ENCODE data around the gene NKAIN2. TPM values are rescaled to one million over a fixed set of nuclear protein-coding genes. Genes with fewer than 3 reads are reported as not detected.

NKAIN2 gene
- total and polyA plus RNA-seq, 2 donors (not counting 3 experiments of a cell fraction or from before 2014, with no cell fraction given): 0.03 TPM; not detected in 1

GRCh38 chr6:123810214-123810613 lies 6.5 kb downstream of the NKAIN2 start:
- H3K36me3 ChIP-seq (ENCODE audit: control insufficient read depth in 2 of 2, extremely low read depth in 1 of 2, insufficient read depth in 2 of 2, low read length in 2 of 2): no peaks in the 10 kb centered on the region
- no peaks in the 10 kb centered on the region for H3K4me1 ChIP-seq (ENCODE audit: control insufficient read depth, extremely low read depth, insufficient read depth, low read length)
- no peak overlapping the region for H2AFZ ChIP-seq (ENCODE audit: low read depth, low read length)
- BruUV-seq (replicated peaks): no TSS peak
- FAIRE-seq (no peak), DNase-seq (ENCODE audit: low read depth, low spot score) (no peak)
- no peak overlapping the region for H3K9ac ChIP-seq (replicated peaks; ENCODE audit: extremely low read depth, insufficient read depth, low read length)
- no peaks in the 10 kb centered on the region for H4K20me1 ChIP-seq (replicated peaks; ENCODE audit: control insufficient read depth, extremely low read depth, insufficient read depth, low read length)
- H3K4me3 ChIP-seq (replicated peaks in 1 of 3; ENCODE audit: insufficient read depth in 1 of 3, low read depth in 1 of 3, low read length in 3 of 3): no peak overlapping the region
- POLR2A ChIA-PET: no interaction called here
- no peaks in the 10 kb centered on the region for H3K9me1 ChIP-seq (replicated peaks; ENCODE audit: control insufficient read depth, extremely low read depth, insufficient read depth, low read length)
- no peak overlapping the region for H3K27ac ChIP-seq (ENCODE audit: insufficient read depth, low read depth, low read length)
- TF ChIP-seq FOS (IDR thresholded peaks at IDR 0.05; ENCODE audit: borderline replicate concordance, insufficient read depth, low read length): no peak
- TF ChIP-seq POLR2AphosphoS5 (IDR thresholded peaks at IDR 0.05; ENCODE audit: insufficient read depth, low read depth, low read length): no peak
- no peak for TF ChIP-seq CTCF (IDR thresholded peaks at IDR 0.05; ENCODE audit: extremely low read depth in 1 of 2, insufficient read depth in 1 of 2, low read depth in 1 of 2, low read length in 2 of 2)
- TF ChIP-seq, protein P1, sequence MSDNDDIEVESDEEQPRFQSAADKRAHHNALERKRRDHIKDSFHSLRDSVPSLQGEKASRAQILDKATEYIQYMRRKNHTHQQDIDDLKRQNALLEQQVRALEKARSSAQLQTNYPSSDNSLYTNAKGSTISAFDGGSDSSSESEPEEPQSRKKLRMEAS (IDR thresholded peaks at IDR 0.05; ENCODE audit: insufficient read depth, insufficient read length): no peak
- no peak for TF ChIP-seq POLR2A (IDR thresholded peaks at IDR 0.05; ENCODE audit: low read depth, low read length)
- dilution Hi-C loops (cut with MboI; ENCODE audit: extremely low pct_ligation_motif_present, low sequenced_read_pairs): no loop called here
- H3K4me2 ChIP-seq (ENCODE audit: insufficient read depth, low read length): no peak overlapping the region
- H3K9me3 ChIP-seq (replicated peaks; ENCODE audit: control insufficient read depth, insufficient read depth, low read length): no peaks in the 10 kb centered on the region
- peaks cover 5 to 6% of the 10 kb centered on the region in 2 experiments for H3K27me3 ChIP-seq (ENCODE audit: control insufficient read depth in 2 of 2, insufficient read depth in 2 of 2, low read length in 2 of 2)
- no peaks in the 10 kb centered on the region for H3K79me2 ChIP-seq (ENCODE audit: control insufficient read depth, insufficient read depth, low read length)
- CTCF ChIA-PET: interaction anchor here (1.5 to 1.9 kb wide), 3 partner anchors 8 to 1045 kb away, joined by 3 to 8 read pairs (median 3); no protein-coding TSS in a partner anchor
- intact Hi-C loops (cut with micrococcal nuclease): no loop called here

- no peak overlapping the region for H3K9ac ChIP-seq (replicated peaks; ENCODE audit: extremely low read depth, insufficient read depth, low read length)
- dilution Hi-C loops (cut with MboI; ENCODE audit: extremely low pct_ligation_motif_present, low sequenced_read_pairs) (no loop called here), intact Hi-C loops (cut with micrococcal nuclease) (no loop called here)
- no peaks in the 10 kb centered on the region for H3K36me3 ChIP-seq (ENCODE audit: control insufficient read depth in 2 of 2, extremely low read depth in 1 of 2, insufficient read depth in 2 of 2, low read length in 2 of 2)
- H2AFZ ChIP-seq (ENCODE audit: low read depth, low read length): no peak overlapping the region
- no peak overlapping the region for H3K4me2 ChIP-seq (ENCODE audit: insufficient read depth, low read length)
- H3K9me3 ChIP-seq (replicated peaks; ENCODE audit: control insufficient read depth, insufficient read depth, low read length): no peaks in the 10 kb centered on the region
- no peak overlapping the region for H3K27ac ChIP-seq (ENCODE audit: insufficient read depth, low read depth, low read length)
- CTCF ChIA-PET: interaction anchor here (1.1 to 1.9 kb wide), 4 partner anchors 8 to 1044 kb away, joined by 3 to 8 read pairs (median 3); no protein-coding TSS in a partner anchor
- H3K4me3 ChIP-seq (replicated peaks in 1 of 3; ENCODE audit: insufficient read depth in 1 of 3, low read depth in 1 of 3, low read length in 3 of 3): no peak overlapping the region
- H3K27me3 ChIP-seq (ENCODE audit: control insufficient read depth in 2 of 2, insufficient read depth in 2 of 2, low read length in 2 of 2): peaks cover under 1 to 4% of the 10 kb centered on the region in 2 experiments
- FAIRE-seq: no peak
- H4K20me1 ChIP-seq (replicated peaks; ENCODE audit: control insufficient read depth, extremely low read depth, insufficient read depth, low read length): no peaks in the 10 kb centered on the region
- no peaks in the 10 kb centered on the region for H3K9me1 ChIP-seq (replicated peaks; ENCODE audit: control insufficient read depth, extremely low read depth, insufficient read depth, low read length)
- BruUV-seq (replicated peaks): no TSS peak
- TF ChIP-seq EZH2 (IDR thresholded peaks at IDR 0.05; ENCODE audit: borderline replicate concordance, low read depth, low read length, severe bottlenecking) (no peak), JUN (IDR thresholded peaks at IDR 0.05; ENCODE audit: borderline replicate concordance, insufficient read depth, insufficient read length, low read depth) (no peak), MYC (IDR thresholded peaks at IDR 0.05; ENCODE audit: low read depth, low read length) (no peak), CTCF (IDR thresholded peaks at IDR 0.05; ENCODE audit: extremely low read depth in 1 of 2, insufficient read depth in 1 of 2, low read depth in 1 of 2, low read length in 2 of 2) (no peak), POLR2AphosphoS5 (IDR thresholded peaks at IDR 0.05; ENCODE audit: insufficient read depth, low read depth, low read length) (no peak), POLR2A (IDR thresholded peaks at IDR 0.05; ENCODE audit: low read depth, low read length) (no peak), FOS (IDR thresholded peaks at IDR 0.05; ENCODE audit: borderline replicate concordance, insufficient read depth, low read length) (no peak), GATA2 (IDR thresholded peaks at IDR 0.05; ENCODE audit: insufficient read depth, insufficient read length, low read depth, low read length) (no peak)
- TF ChIP-seq, protein P1 (IDR thresholded peaks at IDR 0.05; ENCODE audit: insufficient read depth, insufficient read length): no peak
- POLR2A ChIA-PET: no interaction called here
- H3K4me1 ChIP-seq (ENCODE audit: control insufficient read depth, extremely low read depth, insufficient read depth, low read length): no peaks in the 10 kb centered on the region
- no peak for DNase-seq (ENCODE audit: low read depth, low spot score)
- H3K79me2 ChIP-seq (ENCODE audit: control insufficient read depth, insufficient read depth, low read length): no peaks in the 10 kb centered on the region
Measured at GRCh38 chr6:123810948-123811347, 7.3 kb downstream of the NKAIN2 start.
